ENCODE measurements around the gene TMED1. TPM values are rescaled to one million over a fixed set of nuclear protein-coding genes. Genes with fewer than 3 reads are reported as not detected.

The TMED1 gene
- total and polyA plus RNA-seq, 2 of the 13 experiments (the other 11 are each of a cell fraction or from before 2014, with no cell fraction given): 48.3 to 51.8 TPM

DNA sequence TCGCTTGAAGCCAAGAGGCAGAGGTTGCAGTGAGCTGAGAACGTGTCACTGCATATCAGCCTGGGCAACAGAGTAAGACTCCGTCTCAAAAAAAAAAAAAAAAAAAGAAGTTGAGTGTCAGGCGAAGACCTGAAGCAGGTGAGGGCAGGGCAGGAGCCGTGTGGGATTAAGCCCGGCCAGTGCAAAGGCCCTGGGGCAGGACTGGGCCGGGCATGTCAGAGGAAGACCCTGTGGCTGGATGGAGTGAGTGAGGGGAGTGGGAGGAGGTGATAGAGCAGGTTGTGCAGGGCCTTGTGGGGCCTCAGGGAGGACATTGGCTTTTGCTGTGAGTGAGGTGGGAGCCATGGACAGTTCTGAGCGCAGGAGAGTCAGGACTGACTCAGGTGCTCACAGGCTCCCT, 47.9 kb downstream of the TMED1 start:
- no peaks in the 10 kb centered on the region for H3K79me2 ChIP-seq (ENCODE audit: insufficient read depth, low read length)
- TF ChIP-seq, protein P1, sequence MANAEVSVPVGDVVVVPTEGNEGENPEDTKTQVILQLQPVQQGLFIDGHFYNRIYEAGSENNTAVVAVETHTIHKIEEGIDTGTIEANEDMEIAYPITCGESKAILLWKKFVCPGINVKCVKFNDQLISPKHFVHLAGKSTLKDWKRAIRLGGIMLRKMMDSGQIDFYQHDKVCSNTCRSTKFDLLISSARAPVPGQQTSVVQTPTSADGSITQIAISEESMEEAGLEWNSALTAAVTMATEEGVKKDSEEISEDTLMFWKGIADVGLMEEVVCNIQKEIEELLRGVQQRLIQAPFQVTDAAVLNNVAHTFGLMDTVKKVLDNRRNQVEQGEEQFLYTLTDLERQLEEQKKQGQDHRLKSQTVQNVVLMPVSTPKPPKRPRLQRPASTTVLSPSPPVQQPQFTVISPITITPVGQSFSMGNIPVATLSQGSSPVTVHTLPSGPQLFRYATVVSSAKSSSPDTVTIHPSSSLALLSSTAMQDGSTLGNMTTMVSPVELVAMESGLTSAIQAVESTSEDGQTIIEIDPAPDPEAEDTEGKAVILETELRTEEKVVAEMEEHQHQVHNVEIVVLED (CRISPR knock-in tag; IDR thresholded peaks at IDR 0.05; ENCODE audit: borderline replicate concordance): no peak
- TF ChIP-seq KLF9 (CRISPR knock-in tag; IDR thresholded peaks at IDR 0.05; ENCODE audit: low read depth) (no peak), RXRB (CRISPR knock-in tag; IDR thresholded peaks at IDR 0.05; ENCODE audit: borderline replicate concordance) (no peak), ZFP82 (CRISPR knock-in tag; IDR thresholded peaks at IDR 0.05; ENCODE audit: borderline replicate concordance) (no peak), GATAD2A (CRISPR knock-in tag; IDR thresholded peaks at IDR 0.05) (no peak), TCF7 (IDR thresholded peaks at IDR 0.05; ENCODE audit: low read depth) (no peak), SMAD9 (CRISPR knock-in tag; IDR thresholded peaks at IDR 0.05) (no peak), MYC (CRISPR knock-in tag; IDR thresholded peaks at IDR 0.05; ENCODE audit: borderline replicate concordance) (no peak), ZMAT5 (CRISPR knock-in tag; IDR thresholded peaks at IDR 0.05; ENCODE audit: borderline replicate concordance, low read depth) (no peak)
- TF ChIP-seq, protein P2, sequence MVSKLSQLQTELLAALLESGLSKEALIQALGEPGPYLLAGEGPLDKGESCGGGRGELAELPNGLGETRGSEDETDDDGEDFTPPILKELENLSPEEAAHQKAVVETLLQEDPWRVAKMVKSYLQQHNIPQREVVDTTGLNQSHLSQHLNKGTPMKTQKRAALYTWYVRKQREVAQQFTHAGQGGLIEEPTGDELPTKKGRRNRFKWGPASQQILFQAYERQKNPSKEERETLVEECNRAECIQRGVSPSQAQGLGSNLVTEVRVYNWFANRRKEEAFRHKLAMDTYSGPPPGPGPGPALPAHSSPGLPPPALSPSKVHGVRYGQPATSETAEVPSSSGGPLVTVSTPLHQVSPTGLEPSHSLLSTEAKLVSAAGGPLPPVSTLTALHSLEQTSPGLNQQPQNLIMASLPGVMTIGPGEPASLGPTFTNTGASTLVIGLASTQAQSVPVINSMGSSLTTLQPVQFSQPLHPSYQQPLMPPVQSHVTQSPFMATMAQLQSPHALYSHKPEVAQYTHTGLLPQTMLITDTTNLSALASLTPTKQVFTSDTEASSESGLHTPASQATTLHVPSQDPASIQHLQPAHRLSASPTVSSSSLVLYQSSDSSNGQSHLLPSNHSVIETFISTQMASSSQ (IDR thresholded peaks at IDR 0.05; ENCODE audit: low read depth): no peak
- TF ChIP-seq, protein P2 (CRISPR knock-in tag; IDR thresholded peaks at IDR 0.05; ENCODE audit: borderline replicate concordance): no peak
- TF ChIP-seq, protein P3, sequence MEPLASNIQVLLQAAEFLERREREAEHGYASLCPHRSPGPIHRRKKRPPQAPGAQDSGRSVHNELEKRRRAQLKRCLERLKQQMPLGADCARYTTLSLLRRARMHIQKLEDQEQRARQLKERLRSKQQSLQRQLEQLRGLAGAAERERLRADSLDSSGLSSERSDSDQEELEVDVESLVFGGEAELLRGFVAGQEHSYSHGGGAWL (CRISPR knock-in tag; IDR thresholded peaks at IDR 0.05): no peak
- TF ChIP-seq, protein P4, sequence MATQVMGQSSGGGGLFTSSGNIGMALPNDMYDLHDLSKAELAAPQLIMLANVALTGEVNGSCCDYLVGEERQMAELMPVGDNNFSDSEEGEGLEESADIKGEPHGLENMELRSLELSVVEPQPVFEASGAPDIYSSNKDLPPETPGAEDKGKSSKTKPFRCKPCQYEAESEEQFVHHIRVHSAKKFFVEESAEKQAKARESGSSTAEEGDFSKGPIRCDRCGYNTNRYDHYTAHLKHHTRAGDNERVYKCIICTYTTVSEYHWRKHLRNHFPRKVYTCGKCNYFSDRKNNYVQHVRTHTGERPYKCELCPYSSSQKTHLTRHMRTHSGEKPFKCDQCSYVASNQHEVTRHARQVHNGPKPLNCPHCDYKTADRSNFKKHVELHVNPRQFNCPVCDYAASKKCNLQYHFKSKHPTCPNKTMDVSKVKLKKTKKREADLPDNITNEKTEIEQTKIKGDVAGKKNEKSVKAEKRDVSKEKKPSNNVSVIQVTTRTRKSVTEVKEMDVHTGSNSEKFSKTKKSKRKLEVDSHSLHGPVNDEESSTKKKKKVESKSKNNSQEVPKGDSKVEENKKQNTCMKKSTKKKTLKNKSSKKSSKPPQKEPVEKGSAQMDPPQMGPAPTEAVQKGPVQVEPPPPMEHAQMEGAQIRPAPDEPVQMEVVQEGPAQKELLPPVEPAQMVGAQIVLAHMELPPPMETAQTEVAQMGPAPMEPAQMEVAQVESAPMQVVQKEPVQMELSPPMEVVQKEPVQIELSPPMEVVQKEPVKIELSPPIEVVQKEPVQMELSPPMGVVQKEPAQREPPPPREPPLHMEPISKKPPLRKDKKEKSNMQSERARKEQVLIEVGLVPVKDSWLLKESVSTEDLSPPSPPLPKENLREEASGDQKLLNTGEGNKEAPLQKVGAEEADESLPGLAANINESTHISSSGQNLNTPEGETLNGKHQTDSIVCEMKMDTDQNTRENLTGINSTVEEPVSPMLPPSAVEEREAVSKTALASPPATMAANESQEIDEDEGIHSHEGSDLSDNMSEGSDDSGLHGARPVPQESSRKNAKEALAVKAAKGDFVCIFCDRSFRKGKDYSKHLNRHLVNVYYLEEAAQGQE (IDR thresholded peaks at IDR 0.05; ENCODE audit: borderline replicate concordance in 1 of 2, low read depth in 1 of 2, low read length in 2 of 2): no peak
- WGBS (ENCODE audit: low lambda C conversion rate): 96% methylated on average over 7 of the region's 8 CpGs
- FAIRE-seq (no peak), ATAC-seq (no peak), DNase-seq (ENCODE audit: low spot score) (no peak)
- no peak overlapping the region for H3K27ac ChIP-seq (ENCODE audit: extremely low read length, insufficient read depth, low read length)
- no peak overlapping the region for H2AFZ ChIP-seq (ENCODE audit: low read length)
- no peaks in the 10 kb centered on the region for H3K27me3 ChIP-seq (ENCODE audit: control insufficient read depth in 1 of 2, insufficient read depth in 2 of 2, low read length in 2 of 2)
- CTCF ChIA-PET (ENCODE audit: low intra/inter-chr PET ratio, low total read pairs): no interaction called here
- POLR2A ChIA-PET: no interaction called here
- intact Hi-C loops (cut with micrococcal nuclease; ENCODE audit: unreplicated experiment) (no loop called here), in situ Hi-C loops (cut with HindIII; ENCODE audit: extremely low pct_ligation_motif_present, low pct_unique_long_range_greater_than_20kb) (no loop called here)
- no peaks in the 10 kb centered on the region for H4K20me1 ChIP-seq (ENCODE audit: insufficient read depth, low read length)
- no peak overlapping the region for H3K4me2 ChIP-seq (ENCODE audit: low read depth, low read length)
- peaks cover 24 to 66% of the 10 kb centered on the region in 2 experiments for H3K36me3 ChIP-seq (replicated peaks in 1 of 2; ENCODE audit: control insufficient read depth in 1 of 2, insufficient read depth in 2 of 2, low read length in 2 of 2)
- no peak overlapping the region for H3K4me3 ChIP-seq (replicated peaks in 1 of 3; ENCODE audit: insufficient read depth in 1 of 3, low read depth in 2 of 3, low read length in 3 of 3)
- no peaks in the 10 kb centered on the region for H3K4me1 ChIP-seq (ENCODE audit: insufficient read depth, low read length)
- BruUV-seq (replicated peaks): no TSS peak
- no peaks in the 10 kb centered on the region for H3K9me3 ChIP-seq (ENCODE audit: low read length)
- H3K9ac ChIP-seq (ENCODE audit: insufficient read depth, low read depth, low read length): no peak overlapping the region
